Suprapubic skin (tissue), 4 donors: ENCODE measurements around the gene RNF114. TPM values are rescaled to one million over a fixed set of nuclear protein-coding genes. Genes with fewer than 3 reads are reported as not detected.

Experiments
- DNase-seq, 2 donors: peaks; one replicate each; pipeline ENCODE4 v3.0.0-alpha.2; 2019; ENCODE audit warnings: low spot score in 2 of 2
- H3K27ac ChIP-seq: fragments of 200-600 bp; sonication (generic); one replicate; pipeline ENCODE4 v1.5.1; 2019
- H3K27me3 ChIP-seq: fragments of 200-600 bp; sonication (generic); one replicate; pipeline ENCODE4 v1.5.1; 2019
- H3K36me3 ChIP-seq: fragments of 200-600 bp; sonication (generic); one replicate; pipeline ENCODE4 v1.5.1; 2019
- H3K4me1 ChIP-seq: fragments of 200-600 bp; sonication (generic); one replicate; pipeline ENCODE4 v1.5.1; 2019
- H3K4me3 ChIP-seq: fragments of 200-600 bp; sonication (generic); one replicate; pipeline ENCODE4 v1.5.1; 2019; ENCODE audit warnings: mild to moderate bottlenecking
- H3K9me3 ChIP-seq: fragments of 200-600 bp; sonication (generic); one replicate; pipeline ENCODE4 v1.5.1; 2019
- EP300 ChIP-seq: sonication (generic); formaldehyde crosslinking; IDR thresholded peaks from one replicate; pipeline ENCODE4 v1.6.1; 2017; ENCODE audit warnings: antibody characterized with exemption
- POLR2A ChIP-seq, 2 donors: fragments of 450-650 bp; IDR thresholded peaks; one replicate each; pipeline ENCODE4 v1.6.1; 2017; ENCODE audit warnings: antibody characterized with exemption in 2 of 2, mild to moderate bottlenecking in 2 of 2, moderate library complexity in 2 of 2
- POLR2AphosphoS5 ChIP-seq, 3 donors: sonication (generic); formaldehyde crosslinking; IDR thresholded peaks; one replicate each; pipeline ENCODE4 v1.6.1; 2017; ENCODE audit warnings: antibody characterized with exemption in 3 of 3
- WGBS: methylation state at CpG from one replicate; pipeline ENCODE4 v1.1.5; 2018; 5-methylcytosine and 5-hydroxymethylcytosine counted together
- total RNA-seq, 4 donors: library from RNA; depleted of rRNA; stranded (reverse); fragments of >200 nt; gene quantifications; one replicate each; pipeline ENCODE4 v1.1.0, GENCODE V29; 2016
- TF ChIP-seq, protein P1 (sequence below), 2 donors: fragments of 200-600 bp in 1 of 2; fragments of 450-650 bp in 1 of 2; sonication (generic) in 1 of 2; IDR thresholded peaks; one replicate each; pipeline ENCODE4 v1.5.1; 2016 to 2019; ENCODE audit warnings: antibody characterized with exemption in 2 of 2, mild to moderate bottlenecking in 1 of 2, moderate library complexity in 1 of 2

Gene RNF114
- total RNA-seq, 4 donors from 2014 or later, result 134 to 150 (median 138) TPM

DNA sequence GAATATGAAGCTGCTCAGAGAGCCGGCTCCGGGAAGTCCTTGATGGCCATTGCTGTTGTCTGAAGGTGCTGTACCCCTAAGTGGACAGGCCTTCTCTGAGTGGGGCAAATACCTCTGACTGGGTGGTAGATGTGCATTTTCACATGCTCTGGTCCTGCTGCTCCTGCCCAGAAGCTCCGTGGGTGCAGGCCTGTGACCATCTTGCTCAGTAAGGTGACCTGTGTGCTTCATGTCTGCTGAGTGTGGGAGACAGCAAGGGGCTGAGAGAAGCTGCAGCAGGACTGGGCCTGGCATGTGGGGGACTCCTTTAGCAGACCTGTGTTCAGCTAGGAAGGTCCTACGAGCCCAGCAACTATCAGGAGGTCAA is 25.9 kb upstream of the RNF114 start:
- peaks cover 23% of the 10 kb centered on the region for H3K4me1 ChIP-seq
- WGBS, result 75% methylated on average over 3 of the region's 4 CpGs
- DNase-seq, result no peak
- H3K27me3 ChIP-seq, result no peaks in the 10 kb centered on the region
- no peak overlapping the region for H3K27ac ChIP-seq
- H3K9me3 ChIP-seq, result no peaks in the 10 kb centered on the region
- peaks cover 49% of the 10 kb centered on the region for H3K36me3 ChIP-seq
- H3K4me3 ChIP-seq, result no peak overlapping the region
- TF ChIP-seq POLR2AphosphoS5 (IDR thresholded peaks at IDR 0.05) (no peak), EP300 (no peak), POLR2A (IDR thresholded peaks at IDR 0.05) (no peak)
- TF ChIP-seq, protein P1, sequence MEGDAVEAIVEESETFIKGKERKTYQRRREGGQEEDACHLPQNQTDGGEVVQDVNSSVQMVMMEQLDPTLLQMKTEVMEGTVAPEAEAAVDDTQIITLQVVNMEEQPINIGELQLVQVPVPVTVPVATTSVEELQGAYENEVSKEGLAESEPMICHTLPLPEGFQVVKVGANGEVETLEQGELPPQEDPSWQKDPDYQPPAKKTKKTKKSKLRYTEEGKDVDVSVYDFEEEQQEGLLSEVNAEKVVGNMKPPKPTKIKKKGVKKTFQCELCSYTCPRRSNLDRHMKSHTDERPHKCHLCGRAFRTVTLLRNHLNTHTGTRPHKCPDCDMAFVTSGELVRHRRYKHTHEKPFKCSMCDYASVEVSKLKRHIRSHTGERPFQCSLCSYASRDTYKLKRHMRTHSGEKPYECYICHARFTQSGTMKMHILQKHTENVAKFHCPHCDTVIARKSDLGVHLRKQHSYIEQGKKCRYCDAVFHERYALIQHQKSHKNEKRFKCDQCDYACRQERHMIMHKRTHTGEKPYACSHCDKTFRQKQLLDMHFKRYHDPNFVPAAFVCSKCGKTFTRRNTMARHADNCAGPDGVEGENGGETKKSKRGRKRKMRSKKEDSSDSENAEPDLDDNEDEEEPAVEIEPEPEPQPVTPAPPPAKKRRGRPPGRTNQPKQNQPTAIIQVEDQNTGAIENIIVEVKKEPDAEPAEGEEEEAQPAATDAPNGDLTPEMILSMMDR (IDR thresholded peaks at IDR 0.05), result no peak

DNA sequence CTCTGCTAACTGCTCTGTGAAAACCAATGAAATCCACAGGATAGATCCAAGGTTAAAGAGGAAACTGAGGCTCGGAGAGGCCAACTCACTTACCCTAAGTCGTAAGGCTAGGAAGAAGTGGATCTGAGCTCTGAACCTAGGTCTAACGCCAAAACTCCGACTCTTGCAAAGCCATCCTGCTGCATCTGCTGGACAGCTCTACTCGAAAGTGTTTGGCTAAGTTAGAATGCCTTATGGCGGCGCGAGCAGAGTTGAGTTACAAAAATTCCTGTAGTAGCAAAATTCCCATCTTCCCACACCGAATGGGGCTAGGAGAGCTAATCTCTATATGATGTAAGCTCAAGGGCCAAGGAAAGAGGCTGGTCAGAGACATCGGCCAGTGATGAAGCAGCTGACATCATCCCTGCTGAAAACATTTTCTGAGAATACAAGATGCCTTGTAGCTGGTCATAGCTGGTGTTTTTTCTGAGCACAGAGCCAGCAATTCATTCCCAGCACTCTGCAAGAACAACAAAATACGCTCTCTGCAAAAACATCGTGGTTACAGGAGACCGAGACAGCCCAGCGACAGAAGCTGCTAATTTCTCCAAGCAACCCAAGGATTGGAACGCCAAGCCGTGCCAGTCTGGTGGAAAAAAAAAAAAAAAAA is 22.7 kb upstream of the RNF114 start:
- H3K27me3 ChIP-seq, result no peaks in the 10 kb centered on the region
- WGBS, result 80% methylated on average over 16 of the region's 16 CpGs
- H3K4me1 ChIP-seq, result peaks cover 33% of the 10 kb centered on the region
- no peak overlapping the region for H3K27ac ChIP-seq
- no peak for DNase-seq
- H3K4me3 ChIP-seq, result no peak overlapping the region
- TF ChIP-seq POLR2AphosphoS5 (IDR thresholded peaks at IDR 0.05), result no peak
- TF ChIP-seq EP300, result no peak
- TF ChIP-seq, protein P1 (IDR thresholded peaks at IDR 0.05), result no peak
- no peak for TF ChIP-seq POLR2A (IDR thresholded peaks at IDR 0.05)
- no peaks in the 10 kb centered on the region for H3K9me3 ChIP-seq
- peaks cover 19% of the 10 kb centered on the region for H3K36me3 ChIP-seq

DNA sequence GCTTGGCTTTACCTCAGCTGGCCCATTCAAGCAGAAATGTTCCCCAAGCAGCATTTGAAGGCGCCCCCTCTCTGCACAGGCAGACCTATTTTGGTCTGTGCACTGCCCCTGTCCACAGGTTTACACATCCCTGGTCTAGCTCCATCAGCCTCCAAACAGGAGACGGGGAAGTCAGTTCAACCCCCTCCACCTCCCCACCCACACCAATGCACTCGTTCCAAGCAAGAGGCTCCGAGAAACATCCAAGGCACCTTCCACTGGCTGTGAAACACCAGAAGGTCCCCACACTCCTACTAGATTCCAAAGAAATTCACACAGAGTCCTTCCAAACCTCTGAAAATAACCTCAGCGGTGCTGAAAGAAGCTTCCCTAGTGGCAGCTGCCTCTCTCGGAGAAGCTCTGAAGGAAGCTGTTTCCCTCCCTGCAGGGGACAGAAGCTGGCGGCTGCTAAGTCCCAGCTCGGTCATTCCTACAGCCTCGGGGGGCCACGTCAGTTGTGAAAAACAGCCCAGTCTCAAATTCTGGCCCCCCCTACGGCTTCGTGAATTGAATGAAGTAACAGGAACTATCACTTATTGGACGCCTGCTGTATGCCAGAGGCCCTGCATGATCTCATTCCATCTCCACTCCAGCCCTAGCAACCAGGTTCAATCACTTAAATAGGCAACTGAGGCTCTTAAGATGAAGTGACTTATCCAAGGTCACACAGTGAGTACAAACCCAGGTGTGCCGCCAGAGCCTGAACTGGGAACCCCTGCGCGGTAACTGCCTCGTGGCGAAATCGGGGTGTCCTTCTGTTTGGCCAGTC is 21.7 kb upstream of the RNF114 start:
- WGBS, result 11% methylated on average over 5 of the region's 19 CpGs
- H3K9me3 ChIP-seq, result no peaks in the 10 kb centered on the region
- no peak for TF ChIP-seq POLR2AphosphoS5 (IDR thresholded peaks at IDR 0.05)
- no peak for TF ChIP-seq EP300
- no peak for TF ChIP-seq POLR2A (IDR thresholded peaks at IDR 0.05)
- TF ChIP-seq, protein P1 (IDR thresholded peaks at IDR 0.05), result no peak
- DNase-seq, result no peak
- no peaks in the 10 kb centered on the region for H3K27me3 ChIP-seq
- peak overlapping the region; percentile 95 for H3K27ac ChIP-seq
- peaks cover 10% of the 10 kb centered on the region for H3K36me3 ChIP-seq
- peaks cover 33% of the 10 kb centered on the region for H3K4me1 ChIP-seq
- H3K4me3 ChIP-seq, result peak overlapping the region; percentile 84

DNA sequence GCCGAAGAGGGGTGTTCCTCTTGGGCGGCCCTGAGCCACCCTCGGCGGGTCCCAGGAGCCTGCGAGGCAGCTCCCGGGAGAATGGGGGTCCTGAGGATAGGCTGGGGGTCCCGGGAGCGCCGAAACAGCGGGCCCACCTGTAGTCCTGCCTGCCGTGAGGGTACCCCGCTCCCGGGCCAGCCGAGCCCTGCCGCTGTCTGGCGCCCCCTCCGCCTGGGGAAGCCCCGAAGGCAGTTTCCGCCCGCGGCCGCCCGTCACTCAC is 21.1 kb upstream of the RNF114 start:
- Histone ChIP-seq H3K36me3 (peaks cover 5% of the 10 kb centered on the region), H3K4me1 (peaks cover 33% of the 10 kb centered on the region), H3K27ac (peak overlapping the region; percentile 95), H3K9me3 (no peaks in the 10 kb centered on the region), H3K27me3 (no peaks in the 10 kb centered on the region), H3K4me3 (peak overlapping the region; percentile 84)
- no peak for TF ChIP-seq POLR2AphosphoS5 (IDR thresholded peaks at IDR 0.05)
- TF ChIP-seq EP300, result no peak
- TF ChIP-seq, protein P1 (IDR thresholded peaks at IDR 0.05), result no peak
- TF ChIP-seq POLR2A (IDR thresholded peaks at IDR 0.05), result no peak
- no CpG with 5 or more reads among the region's 23 CpGs for WGBS
- DNase-seq, result no peak

DNA sequence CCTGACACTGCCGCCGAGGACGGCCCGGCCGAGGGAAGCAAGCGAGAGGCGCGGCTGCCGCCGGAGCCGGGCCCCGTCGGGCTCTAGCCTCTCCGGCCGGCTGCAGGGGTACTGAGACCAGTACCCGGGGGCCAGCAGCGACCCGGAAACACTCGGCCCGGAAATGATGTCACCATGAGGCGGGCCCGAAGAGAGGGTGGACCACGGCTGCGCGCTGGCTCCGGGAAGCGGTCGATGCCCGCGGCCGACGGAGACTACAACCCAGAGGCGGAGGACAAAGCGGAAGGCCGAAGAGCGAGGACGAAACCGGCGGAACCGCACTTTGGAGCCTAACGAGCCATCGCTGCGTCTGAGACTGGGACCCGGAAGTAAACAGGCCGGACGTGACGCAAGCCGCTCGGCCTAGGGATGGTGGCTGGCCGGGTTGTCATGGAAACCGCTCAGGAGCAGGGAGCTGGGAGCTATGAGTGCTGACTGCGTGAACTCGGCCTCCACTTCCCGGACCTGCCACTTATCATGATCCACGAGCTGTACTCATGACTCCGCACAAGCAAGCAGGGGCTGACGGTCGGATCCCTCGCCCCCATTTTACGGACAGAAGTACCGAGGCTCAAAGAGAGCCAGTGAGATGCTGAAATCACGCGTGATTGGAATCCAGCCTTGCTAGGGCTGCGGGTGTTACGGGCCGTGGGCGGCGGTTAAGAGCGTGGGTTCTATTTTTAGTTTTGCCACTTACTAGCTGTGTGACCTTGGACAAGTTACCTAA is 20.6 kb upstream of the RNF114 start, which contains the start of gene SPATA2:
Gene SPATA2, minus strand, starts transcription at position 150 of the 766 bp plus-strand sequence. CDS start 7,039 bp downstream, outside the sequence.
- Histone ChIP-seq H3K27ac (peak within 1 kb of the TSS; percentile 95), H3K4me1 (peaks cover 33% of the 10 kb centered on the region), H3K36me3 (no peaks in the 10 kb centered on the region), H3K4me3 (peak within 1 kb of the TSS; percentile 84), H3K27me3 (no peaks in the 10 kb centered on the region), H3K9me3 (no peaks in the 10 kb centered on the region)
- DNase-seq, result peak; percentile 98 to 99
- peak; percentile 50 for TF ChIP-seq EP300
- TF ChIP-seq, protein P1 (IDR thresholded peaks at IDR 0.05), result no peak
- TF ChIP-seq POLR2AphosphoS5 (IDR thresholded peaks at IDR 0.05), result peak; percentile 22 to 64 (median 62)
- peak; percentile 27 to 72 for TF ChIP-seq POLR2A (IDR thresholded peaks at IDR 0.05)
- WGBS, result 1% methylated on average over 23 of the region's 69 CpGs
